ENCODE data around the gene SLC22A17. TPM values are rescaled to one million over a fixed set of nuclear protein-coding genes. Genes with fewer than 3 reads are reported as not detected.

SLC22A17 gene
- total and polyA plus RNA-seq, 2 of the 13 experiments (the other 11 are each of a cell fraction or from before 2014, with no cell fraction given) = 0.95 to 1.1 TPM

DNA sequence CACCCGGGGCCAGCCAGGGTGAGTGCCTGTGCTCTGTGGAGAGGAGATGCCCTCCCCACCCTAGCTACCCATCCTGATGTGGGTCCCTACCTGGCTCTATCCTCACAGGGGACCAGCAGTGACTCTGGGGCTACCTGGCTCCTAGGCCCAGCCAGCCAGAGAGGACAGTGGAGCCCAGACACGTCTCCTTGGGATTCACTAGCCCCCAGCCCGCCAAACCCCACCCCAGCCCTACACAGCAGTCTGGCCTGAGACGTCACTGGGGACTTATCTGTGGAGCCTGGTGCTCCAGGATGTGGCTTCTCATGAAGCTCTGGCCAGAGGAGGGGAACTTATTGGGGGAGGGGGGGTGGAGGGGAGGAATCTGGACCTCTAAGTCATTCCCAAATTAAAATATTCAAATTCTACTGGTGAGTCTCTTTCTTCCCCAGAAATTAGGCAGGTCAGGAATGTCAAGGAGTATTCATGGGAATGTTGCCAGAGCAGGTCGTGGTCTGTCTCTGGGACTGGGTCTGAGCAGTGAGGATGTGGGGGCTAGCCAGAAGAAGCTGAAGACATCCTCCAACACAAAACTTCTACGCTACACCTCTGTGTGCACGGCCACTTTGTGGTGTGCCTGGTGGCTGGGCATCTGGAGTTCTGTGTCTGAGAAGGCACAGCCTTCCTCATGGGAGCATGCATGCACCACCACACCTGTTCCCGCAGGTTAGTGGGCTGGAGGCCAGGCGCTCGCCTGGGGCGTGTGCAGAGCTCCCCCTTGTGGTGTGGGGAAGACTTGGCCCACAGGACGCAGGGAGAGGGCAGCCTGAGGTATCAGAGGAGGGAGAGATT, 26.9 kb upstream of the SLC22A17 start (continued):
- TF ChIP-seq HINFP (CRISPR knock-in tag; IDR thresholded peaks at IDR 0.05; ENCODE audit: low read depth) (peak; percentile 79; the same call in 1 of the 2 replicates), ZFP36 (IDR thresholded peaks at IDR 0.05; ENCODE audit: borderline replicate concordance, low read depth, low read length, partially characterized antibody) (no peak), SRY (CRISPR knock-in tag; IDR thresholded peaks at IDR 0.05) (peak; percentile 53; the same call in 1 of the 2 replicates), ZMAT3 (CRISPR knock-in tag; conservative IDR thresholded peaks at IDR 0.05) (no peak), SP1 (IDR thresholded peaks at IDR 0.05) (no peak), SP1 (CRISPR knock-in tag; IDR thresholded peaks at IDR 0.05) (no peak), MZF1 (CRISPR knock-in tag; IDR thresholded peaks at IDR 0.05; ENCODE audit: borderline replicate concordance) (no peak), KIAA2018 (CRISPR knock-in tag; IDR thresholded peaks at IDR 0.05; ENCODE audit: borderline replicate concordance) (no peak), MAZ (IDR thresholded peaks at IDR 0.05; ENCODE audit: borderline replicate concordance, low read depth, low read length) (no peak), MAZ (CRISPR knock-in tag; IDR thresholded peaks at IDR 0.05; ENCODE audit: low read depth) (no peak; the same call in 1 of the 2 replicates), REPIN1 (CRISPR knock-in tag; IDR thresholded peaks at IDR 0.05; ENCODE audit: borderline replicate concordance, low read depth) (peak; percentile 72; the same call in 1 of the 2 replicates)
- TF ChIP-seq, protein P1, sequence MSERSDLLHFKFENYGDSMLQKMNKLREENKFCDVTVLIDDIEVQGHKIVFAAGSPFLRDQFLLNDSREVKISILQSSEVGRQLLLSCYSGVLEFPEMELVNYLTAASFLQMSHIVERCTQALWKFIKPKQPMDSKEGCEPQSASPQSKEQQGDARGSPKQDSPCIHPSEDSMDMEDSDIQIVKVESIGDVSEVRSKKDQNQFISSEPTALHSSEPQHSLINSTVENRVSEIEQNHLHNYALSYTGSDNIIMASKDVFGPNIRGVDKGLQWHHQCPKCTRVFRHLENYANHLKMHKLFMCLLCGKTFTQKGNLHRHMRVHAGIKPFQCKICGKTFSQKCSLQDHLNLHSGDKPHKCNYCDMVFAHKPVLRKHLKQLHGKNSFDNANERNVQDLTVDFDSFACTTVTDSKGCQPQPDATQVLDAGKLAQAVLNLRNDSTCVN (CRISPR knock-in tag; IDR thresholded peaks at IDR 0.05; ENCODE audit: borderline replicate concordance) = peak; percentile 82; the same call in 1 of the 2 replicates
- TF ChIP-seq, protein P2, sequence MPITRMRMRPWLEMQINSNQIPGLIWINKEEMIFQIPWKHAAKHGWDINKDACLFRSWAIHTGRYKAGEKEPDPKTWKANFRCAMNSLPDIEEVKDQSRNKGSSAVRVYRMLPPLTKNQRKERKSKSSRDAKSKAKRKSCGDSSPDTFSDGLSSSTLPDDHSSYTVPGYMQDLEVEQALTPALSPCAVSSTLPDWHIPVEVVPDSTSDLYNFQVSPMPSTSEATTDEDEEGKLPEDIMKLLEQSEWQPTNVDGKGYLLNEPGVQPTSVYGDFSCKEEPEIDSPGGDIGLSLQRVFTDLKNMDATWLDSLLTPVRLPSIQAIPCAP (CRISPR knock-in tag; IDR thresholded peaks at IDR 0.05; ENCODE audit: low read depth) = no peak
